SK-N-MC (cell line): ENCODE measurements around the gene ITGBL1.

Experiments
- DNase-seq: peaks from one replicate; pipeline ENCODE4 v3.0.0-alpha.2; 2011; ENCODE audit warnings: low read depth, low spot score
- H3K27ac ChIP-seq: fragments of 200-600 bp; sonication (generic); 2 replicates; pipeline ENCODE4 v1.5.1; 2016; ENCODE audit warnings: mixed run types
- H3K36me3 ChIP-seq: fragments of 200-600 bp; sonication (generic); 2 replicates; pipeline ENCODE4 v1.6.1; 2017; ENCODE audit warnings: antibody characterized with exemption, low read length, mixed read lengths; ENCODE audit not compliant: insufficient read depth
- H3K4me3 ChIP-seq: fragments of 200-600 bp; sonication (generic); 2 replicates; pipeline ENCODE4 v1.5.1; 2016
- H3K9ac ChIP-seq: fragments of 200-600 bp; sonication (generic); 2 replicates; pipeline ENCODE4 v1.8.0; 2017; ENCODE audit warnings: mixed run types, mixed read lengths; ENCODE audit not compliant: insufficient read length
- H3K9me3 ChIP-seq: fragments of 200-600 bp; sonication (generic); 2 replicates; pipeline ENCODE4 v1.6.1; 2017; ENCODE audit warnings: low read depth, mild to moderate bottlenecking, antibody characterized with exemption, low read length, moderate library complexity, mixed read lengths
- EZH2 ChIP-seq: fragments of 200-600 bp; sonication (generic); IDR thresholded peaks from one replicate; pipeline ENCODE4 v1.6.1; 2017; ENCODE audit warnings: antibody characterized with exemption
- FOXP2 ChIP-seq: optimal IDR thresholded peaks from 2 replicates; pipeline ENCODE3; 2011; ENCODE audit warnings: mild to moderate bottlenecking, moderate library complexity; ENCODE audit not compliant: insufficient read depth; ENCODE audit errors: extremely low read length, control extremely low read depth
- POLR2AphosphoS5 ChIP-seq: IDR thresholded peaks from 2 replicates; pipeline ENCODE4 v1.6.1; 2012; ENCODE audit warnings: mild to moderate bottlenecking, low read depth, low read length, borderline replicate concordance

Gene ITGBL1

GRCh38 chr13:101447852-101448251 is 4.6 kb upstream of the ITGBL1 start:
- H3K27ac ChIP-seq: no peak overlapping the region
- H3K4me3 ChIP-seq: no peak overlapping the region
- H3K36me3 ChIP-seq: no peaks in the 10 kb centered on the region
- no peak overlapping the region for H3K9ac ChIP-seq
- no peak for DNase-seq
- no peaks in the 10 kb centered on the region for H3K9me3 ChIP-seq
- TF ChIP-seq POLR2AphosphoS5 (no peak), EZH2 (no peak), FOXP2 (no peak)

- Histone ChIP-seq H3K9ac (no peak overlapping the region), H3K4me3 (no peak overlapping the region), H3K27ac (no peak overlapping the region), H3K36me3 (no peaks in the 10 kb centered on the region), H3K9me3 (no peaks in the 10 kb centered on the region)
- TF ChIP-seq FOXP2 (no peak), EZH2 (no peak)
- DNase-seq: no peak
Measured at GRCh38 chr13:101449790-101450748, 2.4 kb upstream of the ITGBL1 start.

GRCh38 chr13:101450749-101451130 is 1.7 kb upstream of the ITGBL1 start:
- H3K9me3 ChIP-seq: no peaks in the 10 kb centered on the region
- no peak overlapping the region for H3K27ac ChIP-seq
- H3K9ac ChIP-seq: no peak overlapping the region
- no peaks in the 10 kb centered on the region for H3K36me3 ChIP-seq
- no peak overlapping the region for H3K4me3 ChIP-seq
- TF ChIP-seq FOXP2 (no peak), POLR2AphosphoS5 (no peak)
- DNase-seq: no peak

GRCh38 chr13:101451641-101452040 is 834 bp upstream of the ITGBL1 start:
- DNase-seq: no peak
- TF ChIP-seq FOXP2 (no peak), POLR2AphosphoS5 (no peak), EZH2 (no peak)
- Histone ChIP-seq H3K4me3 (no peak overlapping the region), H3K27ac (no peak overlapping the region), H3K36me3 (no peaks in the 10 kb centered on the region), H3K9me3 (no peaks in the 10 kb centered on the region), H3K9ac (no peak overlapping the region)

GRCh38 chr13:101453784-101454201 is 1.3 kb downstream of the ITGBL1 start:
- DNase-seq: no peak
- no peak for TF ChIP-seq EZH2
- TF ChIP-seq FOXP2: no peak
- no peak for TF ChIP-seq POLR2AphosphoS5
- Histone ChIP-seq H3K9ac (no peak overlapping the region), H3K36me3 (no peaks in the 10 kb centered on the region), H3K4me3 (no peak overlapping the region), H3K9me3 (no peaks in the 10 kb centered on the region), H3K27ac (no peak overlapping the region)

GRCh38 chr13:101454767-101455166 is 2.3 kb downstream of the ITGBL1 start:
- no peak for TF ChIP-seq POLR2AphosphoS5
- TF ChIP-seq EZH2: no peak
- no peak for TF ChIP-seq FOXP2
- no peak overlapping the region for H3K4me3 ChIP-seq
- no peaks in the 10 kb centered on the region for H3K9me3 ChIP-seq
- H3K27ac ChIP-seq: no peak overlapping the region
- no peak overlapping the region for H3K9ac ChIP-seq
- H3K36me3 ChIP-seq: no peaks in the 10 kb centered on the region
- DNase-seq: no peak

- Histone ChIP-seq H3K9ac (no peak overlapping the region), H3K27ac (no peak overlapping the region), H3K4me3 (no peak overlapping the region)
Measured at GRCh38 chr13:101455863-101456262, 3.4 kb downstream of the ITGBL1 start.

GRCh38 chr13:101457176-101457575 is 4.7 kb downstream of the ITGBL1 start:
- Histone ChIP-seq H3K9me3 (no peaks in the 10 kb centered on the region), H3K36me3 (no peaks in the 10 kb centered on the region), H3K27ac (no peak overlapping the region), H3K4me3 (no peak overlapping the region), H3K9ac (no peak overlapping the region)
- no peak for DNase-seq
- TF ChIP-seq POLR2AphosphoS5 (no peak), FOXP2 (no peak)

More at GRCh38 chr13:101455863-101456262, 3.4 kb downstream of the ITGBL1 start:
- Histone ChIP-seq H3K9me3 (no peaks in the 10 kb centered on the region), H3K36me3 (no peaks in the 10 kb centered on the region)
- TF ChIP-seq FOXP2 (no peak), EZH2 (no peak), POLR2AphosphoS5 (no peak)
- no peak for DNase-seq

- DNase-seq: no peak
- no peak overlapping the region for H3K27ac ChIP-seq
- no peak overlapping the region for H3K9ac ChIP-seq
- H3K4me3 ChIP-seq: no peak overlapping the region
- H3K9me3 ChIP-seq: no peaks in the 10 kb centered on the region
- no peak for TF ChIP-seq FOXP2
- TF ChIP-seq POLR2AphosphoS5: no peak
- no peak for TF ChIP-seq EZH2
- H3K36me3 ChIP-seq: no peaks in the 10 kb centered on the region
Measured at GRCh38 chr13:101465877-101466276, 13.4 kb downstream of the ITGBL1 start.
